ENCODE results near the gene ANO6.

ANO6 gene

GRCh38 chr12:45423931-45424330 is 208.0 kb downstream of the ANO6 start:
- Histone ChIP-seq H3K27me3 (replicated peaks; ENCODE audit: insufficient read depth, low read length) (no peaks in the 10 kb centered on the region), H3K9me3 (replicated peaks; ENCODE audit: insufficient read depth, low read length) (no peaks in the 10 kb centered on the region), H3K9ac (ENCODE audit: low read length) (no peak overlapping the region), H2AFZ (ENCODE audit: low read length) (no peak overlapping the region), H3K27ac (ENCODE audit: low read length) (no peak overlapping the region), H3K36me3 (replicated peaks; ENCODE audit: insufficient read depth, low read length) (no peaks in the 10 kb centered on the region), H3F3A (ENCODE audit: insufficient read depth, low read length) (no peaks in the 10 kb centered on the region), H3K4me1 (ENCODE audit: low read length) (no peaks in the 10 kb centered on the region), H3K79me2 (ENCODE audit: low read length) (no peaks in the 10 kb centered on the region), H3K9me2 (replicated peaks; ENCODE audit: insufficient read depth, low read length) (no peaks in the 10 kb centered on the region), H4K20me1 (ENCODE audit: insufficient read depth, low read length) (no peaks in the 10 kb centered on the region), H3K4me2 (ENCODE audit: low read depth, low read length) (no peak overlapping the region), H3K4me3 (ENCODE audit: low read length) (no peak overlapping the region)
- TF ChIP-seq, protein P1, sequence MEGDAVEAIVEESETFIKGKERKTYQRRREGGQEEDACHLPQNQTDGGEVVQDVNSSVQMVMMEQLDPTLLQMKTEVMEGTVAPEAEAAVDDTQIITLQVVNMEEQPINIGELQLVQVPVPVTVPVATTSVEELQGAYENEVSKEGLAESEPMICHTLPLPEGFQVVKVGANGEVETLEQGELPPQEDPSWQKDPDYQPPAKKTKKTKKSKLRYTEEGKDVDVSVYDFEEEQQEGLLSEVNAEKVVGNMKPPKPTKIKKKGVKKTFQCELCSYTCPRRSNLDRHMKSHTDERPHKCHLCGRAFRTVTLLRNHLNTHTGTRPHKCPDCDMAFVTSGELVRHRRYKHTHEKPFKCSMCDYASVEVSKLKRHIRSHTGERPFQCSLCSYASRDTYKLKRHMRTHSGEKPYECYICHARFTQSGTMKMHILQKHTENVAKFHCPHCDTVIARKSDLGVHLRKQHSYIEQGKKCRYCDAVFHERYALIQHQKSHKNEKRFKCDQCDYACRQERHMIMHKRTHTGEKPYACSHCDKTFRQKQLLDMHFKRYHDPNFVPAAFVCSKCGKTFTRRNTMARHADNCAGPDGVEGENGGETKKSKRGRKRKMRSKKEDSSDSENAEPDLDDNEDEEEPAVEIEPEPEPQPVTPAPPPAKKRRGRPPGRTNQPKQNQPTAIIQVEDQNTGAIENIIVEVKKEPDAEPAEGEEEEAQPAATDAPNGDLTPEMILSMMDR (IDR thresholded peaks at IDR 0.05; ENCODE audit: low read length) = no peak
- TF ChIP-seq EZH2phosphoT487 (IDR thresholded peaks at IDR 0.05; ENCODE audit: low read length) (no peak), EZH2 (optimal IDR thresholded peaks at IDR 0.05; ENCODE audit: low read depth, low read length) (no peak)
- DNase-seq = no peak

GRCh38 chr12:45425426-45425825 is 209.5 kb downstream of the ANO6 start:
- Histone ChIP-seq H3K27ac (ENCODE audit: low read length) (no peak overlapping the region), H3K36me3 (replicated peaks; ENCODE audit: insufficient read depth, low read length) (no peaks in the 10 kb centered on the region), H3K9me3 (replicated peaks; ENCODE audit: insufficient read depth, low read length) (no peaks in the 10 kb centered on the region), H3K4me3 (ENCODE audit: low read length) (no peak overlapping the region), H3K9me2 (replicated peaks; ENCODE audit: insufficient read depth, low read length) (no peaks in the 10 kb centered on the region), H3K27me3 (replicated peaks; ENCODE audit: insufficient read depth, low read length) (no peaks in the 10 kb centered on the region), H3K4me1 (ENCODE audit: low read length) (no peaks in the 10 kb centered on the region), H4K20me1 (ENCODE audit: insufficient read depth, low read length) (no peaks in the 10 kb centered on the region), H3K4me2 (ENCODE audit: low read depth, low read length) (no peak overlapping the region), H3K79me2 (ENCODE audit: low read length) (no peaks in the 10 kb centered on the region), H3K9ac (ENCODE audit: low read length) (no peak overlapping the region), H3F3A (ENCODE audit: insufficient read depth, low read length) (no peaks in the 10 kb centered on the region), H2AFZ (ENCODE audit: low read length) (no peak overlapping the region)
- no peak for TF ChIP-seq EZH2phosphoT487 (IDR thresholded peaks at IDR 0.05; ENCODE audit: low read length)
- no peak for TF ChIP-seq EZH2 (optimal IDR thresholded peaks at IDR 0.05; ENCODE audit: low read depth, low read length)
- TF ChIP-seq, protein P1 (IDR thresholded peaks at IDR 0.05; ENCODE audit: low read length) = no peak
- no peak for DNase-seq

- Histone ChIP-seq H3K9me2 (replicated peaks; ENCODE audit: insufficient read depth, low read length) (no peaks in the 10 kb centered on the region), H3F3A (ENCODE audit: insufficient read depth, low read length) (no peaks in the 10 kb centered on the region), H3K4me1 (ENCODE audit: low read length) (no peaks in the 10 kb centered on the region), H3K4me3 (ENCODE audit: low read length) (no peak overlapping the region), H2AFZ (ENCODE audit: low read length) (no peak overlapping the region), H3K27ac (ENCODE audit: low read length) (no peak overlapping the region), H3K36me3 (replicated peaks; ENCODE audit: insufficient read depth, low read length) (no peaks in the 10 kb centered on the region), H4K20me1 (ENCODE audit: insufficient read depth, low read length) (no peaks in the 10 kb centered on the region), H3K9me3 (replicated peaks; ENCODE audit: insufficient read depth, low read length) (no peaks in the 10 kb centered on the region), H3K9ac (ENCODE audit: low read length) (no peak overlapping the region), H3K79me2 (ENCODE audit: low read length) (no peaks in the 10 kb centered on the region), H3K27me3 (replicated peaks; ENCODE audit: insufficient read depth, low read length) (no peaks in the 10 kb centered on the region), H3K4me2 (ENCODE audit: low read depth, low read length) (no peak overlapping the region)
- TF ChIP-seq EZH2phosphoT487 (IDR thresholded peaks at IDR 0.05; ENCODE audit: low read length) = no peak
- no peak for TF ChIP-seq EZH2 (optimal IDR thresholded peaks at IDR 0.05; ENCODE audit: low read depth, low read length)
- TF ChIP-seq, protein P1 (IDR thresholded peaks at IDR 0.05; ENCODE audit: low read length) = no peak
- DNase-seq = no peak
Measured at GRCh38 chr12:45426294-45426693, 210.4 kb downstream of the ANO6 start.
